HCT116 (cell line): ENCODE results near the gene DDX10. TPM values are rescaled to one million over a fixed set of nuclear protein-coding genes. Genes with fewer than 3 reads are reported as not detected.

ENCODE experiments used
- ATAC-seq: fragments of 200-7000 bp; cut with Tn5 transposase; 2 replicates; pipeline ENCODE4 v1.9.1; 2020; ENCODE audit warnings: mild to moderate bottlenecking, moderate library complexity
- BruUV-seq: library from RNA; stranded (reverse); fragments of 400-500 nt; replicated peaks from 2 replicates; lab custom pipeline; 2021; lab: Mats Ljungman, UMichigan
- CTCF ChIA-PET: fragments of 300-600 bp; sonication (Branson Sonifier 250); formaldehyde crosslinking; loops from one replicate; lab custom pipeline; 2021; ENCODE audit warnings: antibody characterized with exemption; lab: Charles Lee
- POLR2A ChIA-PET: fragments of 300-600, 350-600 bp; sonication (Branson Sonifier 250); formaldehyde crosslinking; loops from one replicate; lab custom pipeline; 2021; ENCODE audit warnings: antibody characterized with exemption; lab: Charles Lee
- RAD21 ChIA-PET, 2 experiments: fragments of 300-600 bp; sonication (Branson Sonifier 250); formaldehyde crosslinking; loops; one replicate each; lab custom pipeline; 2023; ENCODE audit warnings: low total read pairs in 2 of 2; ENCODE audit not compliant: uncharacterized antibody in 2 of 2, unreplicated experiment in 2 of 2, low non-redundant PET in 1 of 2; lab: Charles Lee
- DNase-seq: peaks from one replicate; pipeline ENCODE4 v3.0.0-alpha.2; 2010; ENCODE audit warnings: low read depth, low spot score
- H2AFZ ChIP-seq: fragments of 200-600 bp; shearing (Covaris generic), sonication (generic); 2 replicates; pipeline ENCODE4 v1.6.1; 2017; ENCODE audit warnings: low read depth, mixed run types, mixed read lengths, antibody characterized with exemption, low read length; ENCODE audit not compliant: poor library complexity, severe bottlenecking
- H3K27ac ChIP-seq: 2 replicates; pipeline ENCODE4 v1.5.1; 2012; ENCODE audit warnings: low read depth, low read length
- H3K27me3 ChIP-seq: fragments of 200-600 bp; sonication (generic); 2 replicates; pipeline ENCODE4 v1.6.1; 2016; ENCODE audit warnings: mixed run types, low read length, mixed read lengths; ENCODE audit not compliant: insufficient read depth
- H3K36me3 ChIP-seq, 2 experiments: fragments of 200-500 bp in 1 of 2; fragments of 200-600 bp in 1 of 2; sonication (Bioruptor generic) in 1 of 2; sonication (generic) in 1 of 2; 2 replicates each; pipeline versions ENCODE4 v1.5.1 to v1.6.1; 2014 to 2016; ENCODE audit warnings: low read length in 2 of 2, inconsistent platforms in 1 of 2, mixed read lengths in 1 of 2, mixed run types in 1 of 2; ENCODE audit not compliant: insufficient read depth in 2 of 2, control insufficient read depth in 1 of 2
- H3K4me1 ChIP-seq, 2 experiments: fragments of 200-600 bp in 1 of 2; sonication (generic) in 1 of 2; 2 replicates each; pipeline versions ENCODE4 v1.5.1 to v1.6.1; 2012 to 2017; ENCODE audit warnings: low read length in 2 of 2, inconsistent platforms in 1 of 2, mild to moderate bottlenecking in 1 of 2, mixed read lengths in 1 of 2, mixed run types in 1 of 2, moderate library complexity in 1 of 2; ENCODE audit not compliant: insufficient read depth in 2 of 2, control insufficient read depth in 1 of 2
- H3K4me2 ChIP-seq: fragments of 200-600 bp; sonication (generic); 2 replicates; pipeline ENCODE4 v1.6.1; 2017; ENCODE audit warnings: mixed run types, low read length, mixed read lengths
- H3K4me3 ChIP-seq, 2 experiments: fragments of 200-600 bp in 1 of 2; sonication (generic) in 1 of 2; replicated peaks in 1 of 2; 2 replicates each; pipeline ENCODE4 v1.5.1; 2011 to 2016; ENCODE audit warnings: low read length in 2 of 2, control low read depth in 1 of 2, low read depth in 1 of 2, mild to moderate bottlenecking in 1 of 2, mixed read lengths in 1 of 2, mixed run types in 1 of 2
- H3K79me2 ChIP-seq: fragments of 200-600 bp; sonication (generic); 2 replicates; pipeline ENCODE4 v1.6.1; 2017; ENCODE audit warnings: mild to moderate bottlenecking, mixed run types, low read length, moderate library complexity, mixed read lengths; ENCODE audit not compliant: insufficient read depth
- H3K9ac ChIP-seq: fragments of 200-600 bp; sonication (generic); 2 replicates; pipeline ENCODE4 v1.6.1; 2016; ENCODE audit warnings: low read length, mixed read lengths
- H3K9me2 ChIP-seq: fragments of 200-600 bp; sonication (generic), shearing (Covaris generic); 2 replicates; pipeline ENCODE4 v1.6.1; 2017; ENCODE audit warnings: mixed run types, mild to moderate bottlenecking, moderate library complexity; ENCODE audit not compliant: insufficient read depth
- H3K9me3 ChIP-seq, 2 experiments: fragments of 200-500 bp in 1 of 2; fragments of 200-600 bp in 1 of 2; sonication (Bioruptor generic) in 1 of 2; sonication (generic) in 1 of 2; 2 replicates each; pipeline ENCODE4 v1.6.1; 2014 to 2017; ENCODE audit warnings: low read length in 2 of 2, mixed read lengths in 2 of 2, inconsistent platforms in 1 of 2, low read depth in 1 of 2, mild to moderate bottlenecking in 1 of 2, mixed run types in 1 of 2, moderate library complexity in 1 of 2; ENCODE audit not compliant: control insufficient read depth in 1 of 2, insufficient read depth in 1 of 2
- H4K20me1 ChIP-seq: fragments of 200-600 bp; sonication (generic), shearing (Covaris generic); 2 replicates; pipeline ENCODE4 v1.6.1; 2017; ENCODE audit warnings: mixed run types, mild to moderate bottlenecking, moderate library complexity; ENCODE audit not compliant: insufficient read depth
- ATF3 ChIP-seq: IDR thresholded peaks from 2 replicates; pipeline ENCODE4 v1.6.1; 2012
- ELF1 ChIP-seq: IDR thresholded peaks from 2 replicates; pipeline ENCODE4 v1.6.1; 2012; ENCODE audit warnings: low read depth, borderline replicate concordance
- EZH2phosphoT487 ChIP-seq: fragments of 200-600 bp; IDR thresholded peaks from 2 replicates; pipeline ENCODE4 v1.6.1; 2018; ENCODE audit warnings: antibody characterized with exemption, borderline replicate concordance
- FOSL1 ChIP-seq: IDR thresholded peaks from 2 replicates; pipeline ENCODE4 v1.6.1; 2012; ENCODE audit warnings: low read depth
- JUND ChIP-seq: IDR thresholded peaks from 2 replicates; pipeline ENCODE4 v1.6.1; 2012
- POLR2AphosphoS5 ChIP-seq: IDR thresholded peaks from 2 replicates; pipeline ENCODE4 v1.6.1; 2011; ENCODE audit warnings: mild to moderate bottlenecking, low read depth, low read length, moderate library complexity
- RAD21 ChIP-seq: IDR thresholded peaks from 2 replicates; pipeline ENCODE4 v1.6.1; 2012; ENCODE audit warnings: low read depth, mild to moderate bottlenecking
- REST ChIP-seq: IDR thresholded peaks from 2 replicates; pipeline ENCODE4 v1.6.1; 2012; ENCODE audit warnings: low read depth
- SP1 ChIP-seq: IDR thresholded peaks from 2 replicates; pipeline ENCODE4 v1.6.1; 2012; ENCODE audit warnings: low read depth
- SRF ChIP-seq: IDR thresholded peaks from 2 replicates; pipeline ENCODE4 v1.6.1; 2012; ENCODE audit warnings: low read depth
- ZFX ChIP-seq: fragments of 450-650 bp; IDR thresholded peaks from 2 replicates; pipeline ENCODE4 v1.6.1; 2017
- intact Hi-C: fragments of 100-400 bp; cut with micrococcal nuclease; formaldehyde crosslinking; loops from 2 replicates; pipeline ENCODE4 v1.10.0; 2022
- total RNA-seq: library from RNA; stranded (reverse); gene quantifications from one replicate; pipeline ENCODE4 v1.2.1, GENCODE V29; 2021; ENCODE audit not compliant: unreplicated experiment

The DDX10 gene
- total RNA-seq, 1 experiment from 2014 or later, result 66.5 TPM

GRCh38 chr11:108934696-108935095 is 269.8 kb downstream of the DDX10 start:
- DNase-seq (no peak), ATAC-seq (no peak)
- no peak overlapping the region for H3K4me3 ChIP-seq
- no peaks in the 10 kb centered on the region for H3K4me1 ChIP-seq
- H3K9me2 ChIP-seq, result no peaks in the 10 kb centered on the region
- ChIA-PET RAD21 (no interaction called here), CTCF (no interaction called here), POLR2A (no interaction called here)
- TF ChIP-seq ATF3 (no peak), ZFX (no peak), JUND (no peak), ELF1 (no peak), RAD21 (no peak), POLR2AphosphoS5 (no peak)
- H3K4me2 ChIP-seq, result no peak overlapping the region
- no peak overlapping the region for H3K9ac ChIP-seq
- intact Hi-C loops, result no loop called here
- no peak overlapping the region for H3K27ac ChIP-seq
- H3K27me3 ChIP-seq, result no peaks in the 10 kb centered on the region
- no peak overlapping the region for H2AFZ ChIP-seq
- no peaks in the 10 kb centered on the region; the same call in 1 of the 2 replicates for H3K79me2 ChIP-seq
- no peaks in the 10 kb centered on the region for H3K9me3 ChIP-seq
- H4K20me1 ChIP-seq, result no peaks in the 10 kb centered on the region
- no peaks in the 10 kb centered on the region for H3K36me3 ChIP-seq
- no TSS peak for BruUV-seq

- ATAC-seq (no peak), DNase-seq (no peak)
- Histone ChIP-seq H2AFZ (no peak overlapping the region), H3K9me3 (no peaks in the 10 kb centered on the region), H3K4me3 (no peak overlapping the region), H3K9ac (no peak overlapping the region), H3K79me2 (no peaks in the 10 kb centered on the region; the same call in 1 of the 2 replicates), H3K36me3 (no peaks in the 10 kb centered on the region), H3K27me3 (no peaks in the 10 kb centered on the region), H3K4me2 (no peak overlapping the region), H3K27ac (no peak overlapping the region), H3K4me1 (no peaks in the 10 kb centered on the region), H4K20me1 (no peaks in the 10 kb centered on the region), H3K9me2 (no peaks in the 10 kb centered on the region)
- intact Hi-C loops, result no loop called here
- TF ChIP-seq SRF (no peak), EZH2phosphoT487 (no peak), SP1 (no peak), FOSL1 (no peak), REST (no peak)
- BruUV-seq, result no TSS peak
- ChIA-PET POLR2A (no interaction called here), RAD21 (no interaction called here), CTCF (no interaction called here)
Measured at GRCh38 chr11:108937746-108938145, 272.9 kb downstream of the DDX10 start.
